OCI-M2 (cell line): ENCODE data around the gene SYNDIG1.

Experiments used
- DNase-seq: peaks from one replicate; lab custom pipeline; 2025; ENCODE audit not compliant: unreplicated experiment; lab: John Stamatoyannopoulos, UW

SYNDIG1 gene

GRCh38 chr20:24669701-24670100 is 200.3 kb downstream of the SYNDIG1 start:
- no peak for DNase-seq

GRCh38 chr20:24670341-24670872 is 201.0 kb downstream of the SYNDIG1 start:
- no peak for DNase-seq

- DNase-seq: no peak
Observed at GRCh38 chr20:24670981-24671380, 201.6 kb downstream of the SYNDIG1 start.

- DNase-seq: no peak
Observed at GRCh38 chr20:24672181-24672880, 202.9 kb downstream of the SYNDIG1 start.

- DNase-seq: no peak
Observed at GRCh38 chr20:24672886-24673677, 203.7 kb downstream of the SYNDIG1 start.

- DNase-seq: no peak
Observed at GRCh38 chr20:24673678-24674570, 204.5 kb downstream of the SYNDIG1 start.

- DNase-seq: no peak
Observed at GRCh38 chr20:24674921-24675605, 205.6 kb downstream of the SYNDIG1 start.

GRCh38 chr20:24675651-24676352 is 206.4 kb downstream of the SYNDIG1 start:
- no peak for DNase-seq

GRCh38 chr20:24676353-24676977 is 207.0 kb downstream of the SYNDIG1 start:
- no peak for DNase-seq

GRCh38 chr20:24676978-24677370 is 207.5 kb downstream of the SYNDIG1 start:
- no peak for DNase-seq

GRCh38 chr20:24677626-24678315 is 208.3 kb downstream of the SYNDIG1 start:
- DNase-seq: no peak

GRCh38 chr20:24678351-24679106 is 209.1 kb downstream of the SYNDIG1 start:
- DNase-seq: no peak

GRCh38 chr20:24679448-24680047 is 210.1 kb downstream of the SYNDIG1 start:
- no peak for DNase-seq

GRCh38 chr20:24681634-24682495 is 212.4 kb downstream of the SYNDIG1 start:
- DNase-seq: no peak

- DNase-seq: no peak
Observed at GRCh38 chr20:24682496-24682985, 213.1 kb downstream of the SYNDIG1 start.

- no peak for DNase-seq
Observed at GRCh38 chr20:24683676-24684075, 214.2 kb downstream of the SYNDIG1 start.

GRCh38 chr20:24684421-24684871 is 215.0 kb downstream of the SYNDIG1 start:
- no peak for DNase-seq
